Superior temporal gyrus (tissue), 1 donor: ENCODE measurements around the gene STAC2.
"Not testable (repeated sequence)": the region's sequence is repeated elsewhere in the genome, so short reads cannot be mapped to it uniquely, and the experiment has no call there.

Source experiments
- DNase-seq: peaks from one replicate; pipeline ENCODE4 v3.0.0-alpha.2; 2016; ENCODE audit errors: extremely low spot score

STAC2 gene

GRCh38 chr17:39187152-39187830 lies 38.5 kb downstream of the STAC2 start:
- DNase-seq = no peak

- DNase-seq = no peak
These were observed 39.2 kb downstream of the STAC2 start for GRCh38 chr17:39186481-39187002.

GRCh38 chr17:39183720-39184119 lies 42.0 kb downstream of the STAC2 start:
- DNase-seq = no peak

- DNase-seq = no peak
These were observed 42.7 kb downstream of the STAC2 start for GRCh38 chr17:39183045-39183444.

- DNase-seq = no peak
These were observed 44.4 kb downstream of the STAC2 start for GRCh38 chr17:39181303-39181702.

- DNase-seq = no peak
These were observed 47.2 kb downstream of the STAC2 start for GRCh38 chr17:39178536-39178935.

- no peak for DNase-seq
These were observed 48.5 kb downstream of the STAC2 start for GRCh38 chr17:39177256-39177655.

- no peak for DNase-seq
These were observed 50.1 kb downstream of the STAC2 start for GRCh38 chr17:39175695-39176093.

GRCh38 chr17:39174920-39175694 lies 50.6 kb downstream of the STAC2 start:
- DNase-seq = peak; percentile 80

- no peak for DNase-seq
These were observed 52.0 kb downstream of the STAC2 start for GRCh38 chr17:39173526-39174274.

- no peak for DNase-seq
These were observed 52.7 kb downstream of the STAC2 start for GRCh38 chr17:39173080-39173479.

GRCh38 chr17:39171933-39172332 lies 53.8 kb downstream of the STAC2 start:
- DNase-seq = no peak

- no peak for DNase-seq
These were observed 55.2 kb downstream of the STAC2 start for GRCh38 chr17:39170558-39170957.

GRCh38 chr17:39170109-39170508 lies 55.6 kb downstream of the STAC2 start:
- DNase-seq = no peak

- no peak for DNase-seq
These were observed 56.2 kb downstream of the STAC2 start for GRCh38 chr17:39169518-39169917.

GRCh38 chr17:39169101-39169500 lies 56.6 kb downstream of the STAC2 start:
- no peak for DNase-seq

- not testable (repeated sequence) for DNase-seq
These were observed 57.2 kb downstream of the STAC2 start for GRCh38 chr17:39168503-39168902.

- no peak for DNase-seq
These were observed 58.3 kb downstream of the STAC2 start for GRCh38 chr17:39167476-39167875.

- no peak for DNase-seq
These were observed 59.1 kb downstream of the STAC2 start for GRCh38 chr17:39166437-39167335.

- no peak for DNase-seq
These were observed 59.9 kb downstream of the STAC2 start, which contains the start of gene ARL5C for GRCh38 chr17:39165841-39166349. Gene ARL5C (minus strand): TSS chr17:39166161. CDS start chr17:39165760, 401 bp downstream.
